Brain microvascular endothelial cell (primary cell): Measurements from ENCODE around the gene PROX1.

Source experiments
- DNase-seq: peaks from one replicate; pipeline ENCODE4 v3.0.0-alpha.2; 2020
- H3K27ac ChIP-seq: fragments of 250-450 bp; sonication (Bioruptor Pico); 2 replicates; pipeline ENCODE4 v1.5.1; 2020; ENCODE audit warnings: mild to moderate bottlenecking, moderate library complexity
- H3K27me3 ChIP-seq: fragments of 250-450 bp; sonication (Bioruptor Pico); replicated peaks from 2 replicates; pipeline ENCODE4 v1.5.1; 2020; ENCODE audit warnings: mild to moderate bottlenecking
- H3K36me3 ChIP-seq: fragments of 250-450 bp; sonication (Bioruptor Pico); replicated peaks from 2 replicates; pipeline ENCODE4 v1.5.1; 2020; ENCODE audit warnings: mild to moderate bottlenecking
- H3K4me3 ChIP-seq: 2 replicates; pipeline ENCODE4 v1.5.1; 2011; ENCODE audit warnings: low read depth, mild to moderate bottlenecking, control low read depth, low read length, moderate library complexity
- CTCF ChIP-seq: IDR thresholded peaks from 2 replicates; pipeline ENCODE4 v1.5.1; 2011; ENCODE audit warnings: low read depth, mild to moderate bottlenecking, moderate library complexity, low read length, control low read depth, inconsistent platforms; ENCODE audit errors: missing control alignments
- in situ Hi-C: cut with HindIII; loops from 2 replicates; pipeline ENCODE4 v1.10.0; 2017; ENCODE audit warnings: low sequenced_read_pairs, low pct_ligation_motif_present

The PROX1 gene

GRCh38 chr1:214009423-214010196 is 21.8 kb downstream of the PROX1 start:
- Histone ChIP-seq H3K27me3 (no peaks in the 10 kb centered on the region), H3K36me3 (no peaks in the 10 kb centered on the region), H3K27ac (no peak overlapping the region), H3K4me3 (no peak overlapping the region)
- DNase-seq, result no peak
- no peak for TF ChIP-seq CTCF
- in situ Hi-C loops, result no loop called here

- in situ Hi-C loops, result no loop called here
Observed at GRCh38 chr1:214010197-214010573, 22.4 kb downstream of the PROX1 start.

GRCh38 chr1:214010717-214011116 is 22.9 kb downstream of the PROX1 start:
- no peak overlapping the region for H3K4me3 ChIP-seq

More at GRCh38 chr1:214010197-214010573, 22.4 kb downstream of the PROX1 start:
- no peaks in the 10 kb centered on the region for H3K36me3 ChIP-seq
- H3K27ac ChIP-seq, result no peak overlapping the region
- TF ChIP-seq CTCF, result no peak
- H3K4me3 ChIP-seq, result no peak overlapping the region
- H3K27me3 ChIP-seq, result no peaks in the 10 kb centered on the region
- no peak for DNase-seq

GRCh38 chr1:214012418-214012817 is 24.6 kb downstream of the PROX1 start:
- no peak for TF ChIP-seq CTCF
- no peak for DNase-seq
- H3K27ac ChIP-seq, result no peak overlapping the region
- H3K27me3 ChIP-seq, result no peaks in the 10 kb centered on the region
- no peaks in the 10 kb centered on the region for H3K36me3 ChIP-seq
- no peak overlapping the region for H3K4me3 ChIP-seq
- in situ Hi-C loops, result no loop called here

More at GRCh38 chr1:214010717-214011116, 22.9 kb downstream of the PROX1 start:
- no peak for TF ChIP-seq CTCF
- no peaks in the 10 kb centered on the region for H3K36me3 ChIP-seq
- no peak overlapping the region for H3K27ac ChIP-seq
- in situ Hi-C loops, result no loop called here
- DNase-seq, result no peak
- no peaks in the 10 kb centered on the region for H3K27me3 ChIP-seq

GRCh38 chr1:214013614-214014377 is 26.0 kb downstream of the PROX1 start:
- in situ Hi-C loops, result no loop called here
- Histone ChIP-seq H3K36me3 (no peaks in the 10 kb centered on the region), H3K27me3 (no peaks in the 10 kb centered on the region), H3K4me3 (no peak overlapping the region), H3K27ac (no peak overlapping the region)
- no peak for DNase-seq
- no peak for TF ChIP-seq CTCF
